BJ (cell line): ENCODE results near the gene ATP2C1. TPM values are rescaled to one million over a fixed set of nuclear protein-coding genes. Genes with fewer than 3 reads are reported as not detected.

Source experiments
- CTCF ChIA-PET: fragments of 350-600 bp; formaldehyde crosslinking; extraction: SDS; loops from one replicate; lab custom pipeline; 2021; ENCODE audit warnings: antibody characterized with exemption, inconsistent platforms; lab: Yijun Ruan, JAX
- POLR2A ChIA-PET: fragments of 300-600 bp; sonication (Branson Sonifier 250); formaldehyde crosslinking; extraction: SDS; loops from one replicate; lab custom pipeline; 2021; ENCODE audit warnings: antibody characterized with exemption; lab: Charles Lee
- DNase-seq: peaks from one replicate; pipeline ENCODE4 v3.0.0-alpha.2; 2011; ENCODE audit warnings: low read depth
- H3K27me3 ChIP-seq: 2 replicates; pipeline ENCODE4 v1.6.0; 2011; ENCODE audit warnings: low read length; ENCODE audit not compliant: control insufficient read depth, insufficient read depth
- H3K36me3 ChIP-seq: 2 replicates; pipeline ENCODE4 v1.5.1; 2011; ENCODE audit warnings: low read length; ENCODE audit not compliant: control insufficient read depth, insufficient read depth
- H3K4me3 ChIP-seq: 2 replicates; pipeline ENCODE4 v1.5.1; 2011; ENCODE audit warnings: low read depth, mild to moderate bottlenecking, control low read depth, low read length
- CTCF ChIP-seq: IDR thresholded peaks from 2 replicates; pipeline ENCODE4 v1.5.1; 2011; ENCODE audit warnings: low read depth, mild to moderate bottlenecking, control low read depth, inconsistent platforms, low read length, moderate library complexity; ENCODE audit not compliant: insufficient read depth
- polyA plus RNA-seq: library from polyadenylated mRNA; depleted of rRNA; stranded (reverse); fragments of >200 nt; gene quantifications from 2 replicates; pipeline ENCODE4 v1.2.3, GENCODE V29; 2011

ATP2C1 gene
- polyA plus RNA-seq, 1 experiment: 42.9 TPM

- Histone ChIP-seq H3K27me3 (no peaks in the 10 kb centered on the region), H3K4me3 (no peak overlapping the region), H3K36me3 (peaks cover 3% of the 10 kb centered on the region)
- no peak for TF ChIP-seq CTCF
- ChIA-PET CTCF (no interaction called here), POLR2A (no interaction called here)
- DNase-seq: no peak
Observed at GRCh38 chr3:130991126-130991525, 97.2 kb downstream of the ATP2C1 start.

- POLR2A ChIA-PET: no interaction called here
- Histone ChIP-seq H3K27me3 (no peaks in the 10 kb centered on the region), H3K36me3 (peaks cover 3% of the 10 kb centered on the region), H3K4me3 (no peak overlapping the region)
- CTCF ChIA-PET: no interaction called here
- no peak for DNase-seq
- TF ChIP-seq CTCF: no peak
Observed at GRCh38 chr3:130992344-130992743, 98.5 kb downstream of the ATP2C1 start.

DNA sequence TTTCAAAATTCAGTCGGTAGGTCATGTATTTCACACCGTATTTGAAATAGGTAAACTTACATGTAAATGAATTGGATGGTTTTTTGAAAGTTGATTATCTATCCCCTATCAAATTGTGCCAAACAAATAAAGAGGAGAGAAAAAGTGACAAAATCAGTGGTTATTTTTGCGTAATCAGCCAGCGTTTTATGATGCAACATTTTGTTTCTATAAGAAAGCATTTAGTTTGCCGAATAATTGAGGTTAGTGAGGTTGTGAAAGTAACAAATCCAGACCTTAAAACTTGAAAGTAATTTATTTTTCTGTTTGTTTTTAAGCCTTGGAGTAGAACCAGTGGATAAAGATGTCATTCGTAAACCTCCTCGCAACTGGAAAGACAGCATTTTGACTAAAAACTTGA, 103.4 kb downstream of the ATP2C1 start:
- ChIA-PET CTCF (interaction anchor here (0.9 kb wide), 1 partner anchor 37 kb away, joined by 4 read pairs; no protein-coding TSS in a partner anchor), POLR2A (no interaction called here)
- no peak for DNase-seq
- TF ChIP-seq CTCF: no peak
- no peaks in the 10 kb centered on the region; the same call in 1 of the 2 replicates for H3K36me3 ChIP-seq
- no peaks in the 10 kb centered on the region for H3K27me3 ChIP-seq
- no peak overlapping the region for H3K4me3 ChIP-seq

- Histone ChIP-seq H3K36me3 (no peaks in the 10 kb centered on the region; the same call in 1 of the 2 replicates), H3K27me3 (no peaks in the 10 kb centered on the region), H3K4me3 (no peak overlapping the region)
- ChIA-PET POLR2A (interaction anchor here (0.6 kb wide), 1 partner anchor 8 kb away, joined by 5 read pairs; no protein-coding TSS in a partner anchor), CTCF (no interaction called here)
- no peak for TF ChIP-seq CTCF
- no peak for DNase-seq
Observed at GRCh38 chr3:131001071-131001470, 107.2 kb downstream of the ATP2C1 start.

GRCh38 chr3:131004603-131005002, 110.7 kb downstream of the ATP2C1 start:
- CTCF ChIA-PET: interaction anchor here (1.0 to 1.8 kb wide), 2 partner anchors 12 to 111 kb away, joined by 3 to 5 read pairs; no protein-coding TSS in a partner anchor
- no peaks in the 10 kb centered on the region; the same call in 1 of the 2 replicates for H3K36me3 ChIP-seq
- POLR2A ChIA-PET: no interaction called here
- no peak for DNase-seq
- no peak overlapping the region for H3K4me3 ChIP-seq
- TF ChIP-seq CTCF: no peak
- H3K27me3 ChIP-seq: no peaks in the 10 kb centered on the region
